Endothelial cell of umbilical vein (primary cell): ENCODE results near the gene KBTBD13.

ENCODE experiments used
- POLR2A ChIP-seq: IDR thresholded peaks from 2 replicates; pipeline ENCODE4 v1.6.1; 2012; ENCODE audit warnings: low read depth, mild to moderate bottlenecking, control low read depth, low read length
- TF ChIP-seq, protein P1 (sequence below), 2 donors: IDR thresholded peaks; 1 replicate in 1 of 2; 2 replicates in 1 of 2; pipeline ENCODE4 v1.5.1; 2011; ENCODE audit warnings: low read length in 2 of 2, mild to moderate bottlenecking in 2 of 2, moderate library complexity in 2 of 2, control low read depth in 1 of 2, inconsistent platforms in 1 of 2, low read depth in 1 of 2; ENCODE audit not compliant: insufficient read depth in 1 of 2; ENCODE audit errors: extremely low read depth in 1 of 2

DNA sequence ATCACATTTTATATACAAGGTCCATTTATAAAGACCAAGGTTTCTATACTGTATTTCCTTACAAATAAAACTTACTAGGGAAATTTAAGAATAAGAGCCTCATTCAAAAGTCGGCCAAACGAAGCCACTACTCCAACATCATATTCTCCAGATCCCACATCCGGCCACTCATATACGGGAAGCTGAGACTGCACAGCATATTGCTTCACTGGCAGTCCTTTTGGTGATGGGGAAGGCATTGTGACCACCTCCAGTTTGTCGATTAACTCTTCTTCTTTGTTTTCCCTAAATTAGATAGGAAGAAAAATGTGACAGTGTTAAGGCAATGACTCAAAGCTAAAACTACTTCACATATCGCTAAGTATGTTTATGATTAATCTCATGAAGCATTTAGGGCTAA, 49.8 kb upstream of the KBTBD13 start:
- TF ChIP-seq, protein P1, sequence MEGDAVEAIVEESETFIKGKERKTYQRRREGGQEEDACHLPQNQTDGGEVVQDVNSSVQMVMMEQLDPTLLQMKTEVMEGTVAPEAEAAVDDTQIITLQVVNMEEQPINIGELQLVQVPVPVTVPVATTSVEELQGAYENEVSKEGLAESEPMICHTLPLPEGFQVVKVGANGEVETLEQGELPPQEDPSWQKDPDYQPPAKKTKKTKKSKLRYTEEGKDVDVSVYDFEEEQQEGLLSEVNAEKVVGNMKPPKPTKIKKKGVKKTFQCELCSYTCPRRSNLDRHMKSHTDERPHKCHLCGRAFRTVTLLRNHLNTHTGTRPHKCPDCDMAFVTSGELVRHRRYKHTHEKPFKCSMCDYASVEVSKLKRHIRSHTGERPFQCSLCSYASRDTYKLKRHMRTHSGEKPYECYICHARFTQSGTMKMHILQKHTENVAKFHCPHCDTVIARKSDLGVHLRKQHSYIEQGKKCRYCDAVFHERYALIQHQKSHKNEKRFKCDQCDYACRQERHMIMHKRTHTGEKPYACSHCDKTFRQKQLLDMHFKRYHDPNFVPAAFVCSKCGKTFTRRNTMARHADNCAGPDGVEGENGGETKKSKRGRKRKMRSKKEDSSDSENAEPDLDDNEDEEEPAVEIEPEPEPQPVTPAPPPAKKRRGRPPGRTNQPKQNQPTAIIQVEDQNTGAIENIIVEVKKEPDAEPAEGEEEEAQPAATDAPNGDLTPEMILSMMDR (IDR thresholded peaks at IDR 0.05; ENCODE audit: extremely low read depth in 1 of 2, insufficient read depth in 1 of 2, low read depth in 1 of 2, low read length in 2 of 2), result no peak
- TF ChIP-seq POLR2A, result no peak
